SK-N-SH (cell line): ENCODE data around the gene SCAPER. TPM values are rescaled to one million over a fixed set of nuclear protein-coding genes. Genes with fewer than 3 reads are reported as not detected.
"Not testable (repeated sequence)": the region's sequence is repeated elsewhere in the genome, so short reads cannot be mapped to it uniquely, and the experiment has no call there.

Experiments used
- CTCF ChIA-PET: fragments of 300-600, 350-600 bp; formaldehyde crosslinking; extraction: SDS; loops from one replicate; lab custom pipeline; 2021; lab: Yijun Ruan, JAX
- POLR2A ChIA-PET: fragments of 350-600 bp; sonication (Branson Sonifier 250); formaldehyde crosslinking; extraction: SDS; loops from one replicate; lab custom pipeline; 2020; ENCODE audit warnings: antibody characterized with exemption, inconsistent platforms; lab: Yijun Ruan, JAX
- DNase-seq: peaks from one replicate; pipeline ENCODE4 v3.0.0; 2012
- H2AFZ ChIP-seq: fragments of 200-600 bp; sonication (generic); 2 replicates; pipeline ENCODE4 v1.8.1; 2016; ENCODE audit warnings: antibody characterized with exemption, mild to moderate bottlenecking, low read depth
- H3F3A ChIP-seq: fragments of 200-600 bp; sonication (generic); replicated peaks from 2 replicates; pipeline ENCODE3; 2016; ENCODE audit warnings: antibody characterized with exemption, mild to moderate bottlenecking; ENCODE audit not compliant: insufficient read depth
- H3K27ac ChIP-seq, 2 experiments: fragments of 200-500 bp in 1 of 2; fragments of 200-600 bp in 1 of 2; sonication (Bioruptor generic) in 1 of 2; sonication (generic), shearing (Covaris generic) in 1 of 2; 2 replicates each; pipeline versions ENCODE4 v1.5.1 to v1.6.1; 2014 to 2016; ENCODE audit warnings: low read depth in 2 of 2, inconsistent platforms in 1 of 2, low read length in 1 of 2, mild to moderate bottlenecking in 1 of 2, mixed read lengths in 1 of 2
- H3K27me3 ChIP-seq: fragments of 200-600 bp; sonication (generic), shearing (Covaris generic); 2 replicates; pipeline ENCODE4 v1.6.1; 2016; ENCODE audit warnings: mixed run types; ENCODE audit not compliant: insufficient read depth
- H3K36me3 ChIP-seq, 2 experiments: fragments of 200-500 bp in 1 of 2; fragments of 200-600 bp in 1 of 2; sonication (Bioruptor generic) in 1 of 2; sonication (generic) in 1 of 2; replicated peaks in 1 of 2; 2 replicates each; pipeline versions ENCODE3 to v1.5.1; 2014 to 2016; ENCODE audit warnings: low read length in 1 of 2, mild to moderate bottlenecking in 1 of 2; ENCODE audit not compliant: insufficient read depth in 2 of 2, control insufficient read depth in 1 of 2
- H3K4me1 ChIP-seq, 2 experiments: fragments of 200-500 bp in 1 of 2; fragments of 200-600 bp in 1 of 2; sonication (Bioruptor generic) in 1 of 2; sonication (generic), shearing (Covaris generic) in 1 of 2; 2 replicates each; pipeline versions ENCODE4 v1.5.1 to v1.6.1; 2014 to 2016; ENCODE audit warnings: low read depth in 1 of 2, low read length in 1 of 2, mixed run types in 1 of 2; ENCODE audit not compliant: insufficient read depth in 2 of 2, control insufficient read depth in 1 of 2
- H3K4me2 ChIP-seq: fragments of 200-600 bp; sonication (generic), shearing (Covaris generic); 2 replicates; pipeline ENCODE4 v1.6.1; 2017; ENCODE audit warnings: mixed run types
- H3K4me3 ChIP-seq, 2 experiments: fragments of 200-500 bp in 1 of 2; fragments of 200-600 bp in 1 of 2; sonication (Bioruptor generic) in 1 of 2; sonication (generic), shearing (Covaris generic) in 1 of 2; 2 replicates each; pipeline versions ENCODE4 v1.5.1 to v1.8.1; 2014 to 2016; ENCODE audit warnings: low read depth in 2 of 2, inconsistent platforms in 1 of 2, low read length in 1 of 2, mild to moderate bottlenecking in 1 of 2, mixed read lengths in 1 of 2, moderate library complexity in 1 of 2
- H3K79me2 ChIP-seq: fragments of 200-600 bp; sonication (generic); 2 replicates; pipeline ENCODE4 v1.8.1; 2017; ENCODE audit warnings: mild to moderate bottlenecking; ENCODE audit not compliant: insufficient read depth
- H3K9ac ChIP-seq: fragments of 200-600 bp; sonication (generic); 2 replicates; pipeline ENCODE4 v1.6.1; 2017; ENCODE audit warnings: mixed run types
- H3K9me2 ChIP-seq: fragments of 200-600 bp; sonication (generic); 2 replicates; pipeline ENCODE4 v1.6.1; 2017; ENCODE audit warnings: mixed run types
- H3K9me3 ChIP-seq: fragments of 200-600 bp; sonication (generic); 2 replicates; pipeline ENCODE4 v1.6.1; 2017; ENCODE audit warnings: mixed run types, mild to moderate bottlenecking, moderate library complexity
- H4K20me1 ChIP-seq: fragments of 200-600 bp; sonication (generic); 2 replicates; pipeline ENCODE4 v1.6.1; 2017; ENCODE audit warnings: mild to moderate bottlenecking, mixed run types; ENCODE audit not compliant: insufficient read depth
- CHD2 ChIP-seq: fragments of 150-350 bp; IDR thresholded peaks from 2 replicates; pipeline ENCODE4 v1.6.1; 2018; ENCODE audit warnings: low read length; ENCODE audit not compliant: partially characterized antibody
- ELF1 ChIP-seq: IDR thresholded peaks from 2 replicates; pipeline ENCODE4 v1.4.0; 2012
- EP300 ChIP-seq, 2 experiments: IDR thresholded peaks; 2 replicates each; pipeline versions ENCODE4 v1.4.0 to v1.6.1; 2012; ENCODE audit warnings: borderline replicate concordance in 1 of 2, low read depth in 1 of 2, low read length in 1 of 2
- MXI1 ChIP-seq: IDR thresholded peaks from 2 replicates; pipeline ENCODE4 v1.6.1; 2012; ENCODE audit warnings: mild to moderate bottlenecking, low read depth, low read length, improper control_type of control experiment
- TAF1 ChIP-seq: IDR thresholded peaks from 2 replicates; pipeline ENCODE4 v1.6.1; 2012; ENCODE audit warnings: low read depth, mild to moderate bottlenecking, low read length, moderate library complexity, borderline replicate concordance
- whole genome bisulfite sequencing: methylation state at CpG from one replicate; pipeline ENCODE4 v1.1.6; 2017; ENCODE audit warnings: low lambda C conversion rate; 5-methylcytosine and 5-hydroxymethylcytosine counted together
- polyA plus RNA-seq, 3 experiments: library from polyadenylated mRNA; depleted of rRNA; stranded (reverse); fragments of >200 nt; gene quantifications; 2 replicates each; pipeline ENCODE4 v1.2.3, GENCODE V29; 2012
- TF ChIP-seq, protein P1 (sequence below): fragments of 200-600 bp; sonication (generic); IDR thresholded peaks from 2 replicates; pipeline ENCODE4 v1.6.1; 2017; ENCODE audit warnings: antibody characterized with exemption, mild to moderate bottlenecking, moderate library complexity
- TF ChIP-seq, protein P2 (sequence below): IDR thresholded peaks from 2 replicates; pipeline ENCODE4 v1.4.0; 2012; ENCODE audit warnings: low read depth
- TF ChIP-seq, protein P3 (sequence below): fragments of 150-350 bp; IDR thresholded peaks from 2 replicates; pipeline ENCODE4 v1.6.1; 2017; ENCODE audit warnings: antibody characterized with exemption, low read length, low read depth, borderline replicate concordance

Gene SCAPER
- polyA plus RNA-seq, 1 of the 3 experiments (the other 2 are of a cell fraction) = 1.8 TPM

DNA sequence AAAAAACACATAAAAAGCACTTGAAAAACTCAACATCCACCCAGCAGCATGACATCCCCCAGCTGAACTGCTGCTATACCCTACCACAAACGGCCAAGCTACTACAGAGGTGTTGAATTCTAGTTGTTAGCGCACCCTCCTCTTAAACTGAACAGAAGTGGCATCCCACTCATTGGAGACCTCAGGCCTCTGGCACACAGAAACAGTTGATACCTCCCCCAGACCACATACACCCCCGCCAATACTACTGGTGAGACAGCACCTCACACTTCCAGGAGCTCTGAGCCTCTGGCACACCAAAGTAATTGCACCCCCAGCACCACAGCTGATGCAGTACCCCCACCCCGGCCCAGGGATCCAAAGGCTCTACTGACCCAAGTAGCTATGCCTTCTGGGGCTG is 190.2 kb downstream of the SCAPER start:
- Histone ChIP-seq H3K27ac (no peak overlapping the region), H3K9me3 (no peaks in the 10 kb centered on the region), H2AFZ (no peak overlapping the region), H3K36me3 (no peaks in the 10 kb centered on the region), H4K20me1 (no peaks in the 10 kb centered on the region), H3K9me2 (no peaks in the 10 kb centered on the region)
- TF ChIP-seq, protein P1, sequence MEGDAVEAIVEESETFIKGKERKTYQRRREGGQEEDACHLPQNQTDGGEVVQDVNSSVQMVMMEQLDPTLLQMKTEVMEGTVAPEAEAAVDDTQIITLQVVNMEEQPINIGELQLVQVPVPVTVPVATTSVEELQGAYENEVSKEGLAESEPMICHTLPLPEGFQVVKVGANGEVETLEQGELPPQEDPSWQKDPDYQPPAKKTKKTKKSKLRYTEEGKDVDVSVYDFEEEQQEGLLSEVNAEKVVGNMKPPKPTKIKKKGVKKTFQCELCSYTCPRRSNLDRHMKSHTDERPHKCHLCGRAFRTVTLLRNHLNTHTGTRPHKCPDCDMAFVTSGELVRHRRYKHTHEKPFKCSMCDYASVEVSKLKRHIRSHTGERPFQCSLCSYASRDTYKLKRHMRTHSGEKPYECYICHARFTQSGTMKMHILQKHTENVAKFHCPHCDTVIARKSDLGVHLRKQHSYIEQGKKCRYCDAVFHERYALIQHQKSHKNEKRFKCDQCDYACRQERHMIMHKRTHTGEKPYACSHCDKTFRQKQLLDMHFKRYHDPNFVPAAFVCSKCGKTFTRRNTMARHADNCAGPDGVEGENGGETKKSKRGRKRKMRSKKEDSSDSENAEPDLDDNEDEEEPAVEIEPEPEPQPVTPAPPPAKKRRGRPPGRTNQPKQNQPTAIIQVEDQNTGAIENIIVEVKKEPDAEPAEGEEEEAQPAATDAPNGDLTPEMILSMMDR = no peak
- no peak for TF ChIP-seq ELF1
- TF ChIP-seq, protein P2, sequence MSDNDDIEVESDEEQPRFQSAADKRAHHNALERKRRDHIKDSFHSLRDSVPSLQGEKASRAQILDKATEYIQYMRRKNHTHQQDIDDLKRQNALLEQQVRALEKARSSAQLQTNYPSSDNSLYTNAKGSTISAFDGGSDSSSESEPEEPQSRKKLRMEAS = no peak
- TF ChIP-seq, all 33 proteins: peak for 0
- DNase-seq = no peak
- H3F3A ChIP-seq = peaks cover 6% of the 10 kb centered on the region
- no peaks in the 10 kb centered on the region for H3K27me3 ChIP-seq
- POLR2A ChIA-PET = no interaction called here
- H3K9ac ChIP-seq = no peak overlapping the region
- CTCF ChIA-PET = no interaction called here
- no peaks in the 10 kb centered on the region for H3K4me1 ChIP-seq
- no peak overlapping the region for H3K4me3 ChIP-seq
- no peak overlapping the region for H3K4me2 ChIP-seq
- no peaks in the 10 kb centered on the region for H3K79me2 ChIP-seq
- 90% methylated on average over 3 of the region's 4 CpGs for WGBS

DNA sequence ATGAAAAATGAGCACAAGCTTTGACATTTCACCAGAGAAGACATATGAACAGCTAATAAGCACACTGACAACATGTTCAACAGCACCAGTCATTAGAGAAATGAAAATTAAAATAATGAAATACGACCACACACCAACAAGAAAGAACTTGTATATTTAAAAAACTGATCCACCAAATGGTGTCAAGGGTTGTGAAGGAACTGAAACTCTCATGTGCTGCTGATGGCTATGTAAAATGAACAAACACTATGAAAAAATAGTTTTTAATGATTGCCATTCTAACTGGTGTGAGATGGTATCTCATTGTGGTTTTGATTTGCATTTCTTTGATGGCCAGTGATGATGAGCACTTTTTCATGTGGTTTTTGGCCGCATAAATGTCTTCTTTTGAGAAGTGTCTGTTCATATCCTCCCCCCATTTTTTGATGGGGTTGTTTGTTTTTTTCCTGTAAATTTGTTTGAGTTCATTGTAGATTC is 193.8 kb downstream of the SCAPER start:
- DNase-seq = no peak

DNA sequence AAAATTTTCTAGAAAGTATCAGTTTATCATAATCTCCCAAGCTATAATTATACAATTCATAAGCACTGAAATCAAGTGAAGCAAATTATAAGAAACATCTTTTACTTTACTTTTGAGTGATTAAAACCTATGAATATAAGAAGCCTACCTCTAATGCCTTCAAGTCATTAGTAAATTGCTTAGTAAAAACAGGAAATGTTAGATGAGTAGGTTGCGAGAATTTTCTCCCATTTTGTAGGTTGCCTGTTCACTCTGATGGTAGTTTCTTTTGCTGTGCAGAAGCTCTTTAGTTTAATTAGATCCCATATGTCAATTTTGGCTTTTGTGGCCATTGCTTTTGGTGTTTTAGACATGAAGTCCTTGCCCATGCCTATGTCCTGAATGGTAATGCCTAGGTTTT is 201.1 kb downstream of the SCAPER start:
- H4K20me1 ChIP-seq, H3K27me3 ChIP-seq, H3K79me2 ChIP-seq, H3K9me3 ChIP-seq, H3F3A ChIP-seq, H2AFZ ChIP-seq, CTCF ChIA-PET, H3K36me3 ChIP-seq, H3K4me3 ChIP-seq, H3K9ac ChIP-seq, H3K4me1 ChIP-seq, H3K27ac ChIP-seq, POLR2A ChIA-PET, H3K4me2 ChIP-seq, DNase-seq, H3K9me2 ChIP-seq: not testable (repeated sequence)
- WGBS = 94% methylated on average over 1 of the region's 1 CpG

More for the DNA sequence above, 193.8 kb downstream of the SCAPER start:
- no peak overlapping the region for H2AFZ ChIP-seq
- ChIA-PET POLR2A (no interaction called here), CTCF (no interaction called here)
- H3K4me2 ChIP-seq = no peak overlapping the region
- H3F3A ChIP-seq = peaks cover 6% of the 10 kb centered on the region
- no peaks in the 10 kb centered on the region for H3K36me3 ChIP-seq
- H3K79me2 ChIP-seq = no peaks in the 10 kb centered on the region
- H3K4me3 ChIP-seq = no peak overlapping the region
- H3K27me3 ChIP-seq = no peaks in the 10 kb centered on the region
- no peaks in the 10 kb centered on the region for H3K9me2 ChIP-seq
- H3K27ac ChIP-seq = no peak overlapping the region
- H3K9ac ChIP-seq = no peak overlapping the region
- 88% methylated on average over 2 of the region's 2 CpGs for WGBS
- H3K9me3 ChIP-seq = no peaks in the 10 kb centered on the region
- no peaks in the 10 kb centered on the region for H3K4me1 ChIP-seq
- no peaks in the 10 kb centered on the region for H4K20me1 ChIP-seq
- no peak for TF ChIP-seq EP300 (IDR thresholded peaks at IDR 0.05; ENCODE audit: borderline replicate concordance in 1 of 2, low read depth in 1 of 2, low read length in 1 of 2)
- no peak for TF ChIP-seq ELF1
- TF ChIP-seq CHD2 = no peak
- TF ChIP-seq, protein P3, sequence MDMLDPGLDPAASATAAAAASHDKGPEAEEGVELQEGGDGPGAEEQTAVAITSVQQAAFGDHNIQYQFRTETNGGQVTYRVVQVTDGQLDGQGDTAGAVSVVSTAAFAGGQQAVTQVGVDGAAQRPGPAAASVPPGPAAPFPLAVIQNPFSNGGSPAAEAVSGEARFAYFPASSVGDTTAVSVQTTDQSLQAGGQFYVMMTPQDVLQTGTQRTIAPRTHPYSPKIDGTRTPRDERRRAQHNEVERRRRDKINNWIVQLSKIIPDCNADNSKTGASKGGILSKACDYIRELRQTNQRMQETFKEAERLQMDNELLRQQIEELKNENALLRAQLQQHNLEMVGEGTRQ = no peak
- TF ChIP-seq MXI1 = no peak
- TF ChIP-seq TAF1 = no peak
